NCI-H2196 (cell line): Measurements from ENCODE around the gene FNDC10.

Source experiments
- DNase-seq: peaks from one replicate; lab custom pipeline; 2025; ENCODE audit not compliant: unreplicated experiment; lab: John Stamatoyannopoulos, UW

FNDC10 gene

GRCh38 chr1:1627829-1628753, 28.2 kb upstream of the FNDC10 start:
- no peak for DNase-seq

GRCh38 chr1:1627261-1627828, 27.4 kb upstream of the FNDC10 start:
- DNase-seq = no peak

GRCh38 chr1:1626207-1627141, 26.5 kb upstream of the FNDC10 start:
- DNase-seq = no peak

GRCh38 chr1:1625824-1626206, 25.9 kb upstream of the FNDC10 start:
- no peak for DNase-seq

GRCh38 chr1:1625404-1625775, 25.5 kb upstream of the FNDC10 start:
- no peak for DNase-seq

GRCh38 chr1:1624443-1625403, 24.8 kb upstream of the FNDC10 start:
- peak; percentile 26 for DNase-seq

GRCh38 chr1:1623631-1624442, 23.9 kb upstream of the FNDC10 start:
- DNase-seq = no peak

- DNase-seq = no peak
Observed at GRCh38 chr1:1623181-1623630, 23.3 kb upstream of the FNDC10 start.

GRCh38 chr1:1622788-1623094, 22.8 kb upstream of the FNDC10 start:
- DNase-seq = no peak

- DNase-seq = no peak
Observed at GRCh38 chr1:1622010-1622787, 22.3 kb upstream of the FNDC10 start.

GRCh38 chr1:1621173-1622009, 21.5 kb upstream of the FNDC10 start:
- DNase-seq = no peak

GRCh38 chr1:1620433-1621139, 20.7 kb upstream of the FNDC10 start:
- no peak for DNase-seq

- DNase-seq = no peak
Observed at GRCh38 chr1:1619917-1620361, 20.0 kb upstream of the FNDC10 start.

GRCh38 chr1:1618396-1619068, 18.6 kb upstream of the FNDC10 start:
- DNase-seq = no peak

- DNase-seq = no peak
Observed at GRCh38 chr1:1617925-1618324, 18.0 kb upstream of the FNDC10 start.

- DNase-seq = no peak
Observed at GRCh38 chr1:1617516-1617915, 17.6 kb upstream of the FNDC10 start.

- DNase-seq = no peak
Observed at GRCh38 chr1:1616838-1617237, 16.9 kb upstream of the FNDC10 start.
